Epithelial cell of esophagus (primary cell): ENCODE results near the gene NOD2.
A peak's percentile ranks its signal among the peaks of the same experiment; 100 is the strongest.

Source experiments
- DNase-seq: peaks from one replicate; pipeline ENCODE4 v3.0.0; 2010; ENCODE audit warnings: low read depth
- H3K4me3 ChIP-seq: 2 replicates; pipeline ENCODE4 v1.5.1; 2011; ENCODE audit warnings: mild to moderate bottlenecking, low read length, control low read depth
- CTCF ChIP-seq: IDR thresholded peaks from 2 replicates; pipeline ENCODE4 v1.5.1; 2011; ENCODE audit warnings: low read depth, mild to moderate bottlenecking, low read length, control low read depth, inconsistent platforms; ENCODE audit not compliant: insufficient read depth; ENCODE audit errors: missing control alignments

NOD2 gene

DNA sequence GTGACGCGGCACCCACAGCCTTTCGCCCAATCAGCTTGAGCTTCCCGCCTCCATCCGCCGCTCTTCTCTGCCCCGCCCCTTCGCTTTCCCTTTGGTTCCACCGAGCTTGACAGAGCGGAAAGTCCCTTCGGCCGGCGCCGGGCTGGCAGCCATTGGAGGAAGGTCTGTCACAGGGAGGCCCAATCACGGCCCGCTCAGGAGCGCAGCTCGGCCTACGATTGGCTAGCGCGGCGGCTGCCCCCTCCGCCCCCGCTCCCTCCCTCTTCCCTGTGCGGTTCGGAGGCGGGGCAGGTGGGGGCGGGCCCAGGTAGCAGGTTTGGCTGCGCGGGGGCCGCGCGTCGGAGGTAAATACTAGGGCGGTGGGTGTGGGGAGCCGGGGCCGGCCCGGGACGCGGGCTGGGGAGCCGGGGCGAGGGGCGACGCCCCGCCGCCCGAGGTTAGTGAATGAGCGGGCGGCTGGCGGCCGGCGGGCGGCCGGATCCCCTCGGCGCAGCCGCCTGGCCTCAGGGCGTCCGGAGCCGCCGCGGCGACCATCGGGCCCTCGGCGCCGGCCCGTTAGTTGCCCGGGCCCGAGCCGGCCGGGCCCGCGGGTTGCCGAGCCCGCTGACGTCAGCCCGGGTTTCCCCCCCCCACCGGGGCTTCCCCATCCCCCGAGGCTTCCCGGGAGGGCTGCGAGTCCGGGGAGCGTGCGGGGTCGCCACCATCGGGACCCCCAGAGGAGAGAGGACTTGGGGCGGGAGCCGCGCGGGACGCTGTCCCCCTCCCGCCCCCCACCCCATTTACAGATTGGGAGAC lies 48.6 kb downstream of the NOD2 start, which contains the start of gene CYLD:
TSS of gene CYLD (plus strand) at position 306 of the 795 bp plus-strand sequence. CDS start 7,613 bp downstream, outside the sequence.
- H3K4me3 ChIP-seq = peak within 1 kb of the TSS; percentile 71
- no peak for TF ChIP-seq CTCF
- DNase-seq = peak; percentile 100

DNA sequence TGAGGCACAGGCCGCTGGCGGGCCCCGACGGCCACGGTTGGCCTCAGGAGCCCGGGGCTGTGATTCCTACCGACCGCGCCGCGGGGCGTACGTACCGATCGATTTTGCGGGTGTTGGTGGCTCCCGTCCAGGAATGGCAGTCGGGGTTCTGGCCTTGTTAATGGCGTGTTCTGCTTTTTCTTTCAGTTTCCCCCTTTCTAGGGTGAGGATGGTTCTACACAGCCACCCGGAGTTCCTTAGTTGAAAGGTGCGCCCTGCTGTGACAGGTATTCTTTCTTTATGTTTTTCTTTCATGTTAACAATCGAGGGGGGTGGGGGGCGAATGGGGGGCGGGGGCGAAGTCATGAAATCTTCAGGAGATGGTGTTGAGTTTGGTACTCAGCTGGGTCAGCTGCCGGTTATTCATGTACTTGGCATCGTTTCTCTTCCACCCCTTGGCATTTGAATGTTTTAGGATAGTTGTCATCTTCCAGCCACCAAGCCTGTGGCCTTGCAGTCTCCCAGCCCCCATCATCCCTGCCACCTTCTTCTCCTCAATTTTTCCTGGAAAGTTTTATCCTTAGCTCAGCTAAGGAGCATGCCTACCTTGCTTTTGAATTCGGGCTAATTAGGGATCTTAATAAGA lies 49.3 kb downstream of the NOD2 start:
- peak; percentile 55 for DNase-seq
- no peak for TF ChIP-seq CTCF
- H3K4me3 ChIP-seq = peak overlapping the region; percentile 71

DNA sequence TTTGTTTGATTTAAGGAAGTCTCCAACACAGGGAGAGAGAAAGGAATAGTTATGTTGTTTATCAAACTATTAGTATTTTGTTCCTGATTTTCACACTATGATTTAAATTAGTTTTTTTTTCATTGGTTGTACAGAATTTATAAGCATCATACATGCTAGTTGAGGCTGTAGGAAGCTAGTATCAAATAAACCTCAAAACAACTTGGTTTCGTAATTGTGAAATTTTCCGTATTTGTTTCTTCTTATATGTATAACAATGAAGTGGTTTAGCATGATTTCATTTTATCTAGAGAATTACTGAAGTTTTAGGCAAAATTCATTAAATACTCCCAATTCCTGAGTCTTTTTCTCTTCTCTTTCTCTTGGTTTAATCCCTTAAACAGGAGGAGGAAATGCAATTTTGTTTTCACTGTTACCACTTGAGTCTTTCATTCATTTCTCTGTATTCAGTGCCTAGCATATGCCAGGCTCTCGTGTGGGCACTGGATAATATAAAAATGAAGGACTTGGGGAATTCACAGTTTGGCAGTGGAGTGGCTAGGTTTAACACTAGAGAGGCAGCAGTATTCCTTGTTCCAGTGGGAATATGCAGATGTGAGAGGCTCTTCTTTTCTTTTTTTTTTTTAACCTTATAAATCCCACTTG lies 50.3 kb downstream of the NOD2 start:
- DNase-seq = no peak
- no peak overlapping the region for H3K4me3 ChIP-seq

GRCh38 chr16:50744881-50745280 lies 51.5 kb downstream of the NOD2 start:
- no peak for TF ChIP-seq CTCF
- no peak overlapping the region for H3K4me3 ChIP-seq
- peak; percentile 61 for DNase-seq

More for the DNA sequence above, 50.3 kb downstream of the NOD2 start:
- TF ChIP-seq CTCF = no peak

- TF ChIP-seq CTCF = no peak
- no peak overlapping the region for H3K4me3 ChIP-seq
- no peak for DNase-seq
Measured at GRCh38 chr16:50745940-50746339, 52.5 kb downstream of the NOD2 start.

GRCh38 chr16:50747207-50747956 lies 54.0 kb downstream of the NOD2 start:
- TF ChIP-seq CTCF = peak; percentile 41
- DNase-seq = peak; percentile 48
- H3K4me3 ChIP-seq = no peak overlapping the region
